ENCODE data around the gene TGM3. TPM values are rescaled to one million over a fixed set of nuclear protein-coding genes. Genes with fewer than 3 reads are reported as not detected.

TGM3 gene
- total and polyA plus RNA-seq, 10 of the 15 experiments (the other 5 are each of a cell fraction or from before 2014, with no cell fraction given) = not detected

GRCh38 chr20:2385496-2385895 is 89.7 kb downstream of the TGM3 start (continued):
- no peak for TF ChIP-seq PRDM15 (CRISPR knock-in tag; IDR thresholded peaks at IDR 0.05)
- TF ChIP-seq DPF2 (IDR thresholded peaks at IDR 0.05) = no peak

- H3K4me3 ChIP-seq = no peak overlapping the region
- intact Hi-C loops (cut with micrococcal nuclease; ENCODE audit: unreplicated experiment) = no loop called here
- WGBS (ENCODE audit: insufficient coverage, insufficient replicate concordance, low lambda C conversion rate, missing lambda C conversion rate) = 37% methylated on average over 5 of the region's 5 CpGs
- TF ChIP-seq ZNF217 (IDR thresholded peaks at IDR 0.05) (no peak), BMI1 (IDR thresholded peaks at IDR 0.05; ENCODE audit: borderline replicate concordance) (no peak), HSF1 (IDR thresholded peaks at IDR 0.05; ENCODE audit: low read depth, low read length) (no peak), WRNIP1 (IDR thresholded peaks at IDR 0.05; ENCODE audit: borderline replicate concordance, low read depth, low read length) (no peak), BCLAF1 (IDR thresholded peaks at IDR 0.05) (no peak), PRDM15 (CRISPR knock-in tag; IDR thresholded peaks at IDR 0.05) (no peak), RELA (IDR thresholded peaks at IDR 0.05; ENCODE audit: borderline replicate concordance, partially characterized antibody) (no peak)
These were observed 90.8 kb downstream of the TGM3 start for GRCh38 chr20:2386516-2387179.

More at GRCh38 chr20:2386516-2387179, 90.8 kb downstream of the TGM3 start:
- no peaks in the 10 kb centered on the region for H4K20me1 ChIP-seq (ENCODE audit: control insufficient read depth, insufficient read depth)
- no peak overlapping the region; the same call in 1 of the 2 replicates for H2AFZ ChIP-seq (ENCODE audit: control insufficient read depth, low read depth, low read length)
- FAIRE-seq (no peak), DNase-seq (ENCODE audit: low read depth, low spot score) (no peak), ATAC-seq (no peak)
- H3K9me3 ChIP-seq (replicated peaks; ENCODE audit: control insufficient read depth, insufficient read depth, low read length) = peaks cover 7% of the 10 kb centered on the region; the same call in 2 of the 3 replicates
- no peaks in the 10 kb centered on the region for H3K79me2 ChIP-seq (ENCODE audit: control insufficient read depth, insufficient read depth, low read length)
- ChIA-PET POLR2A (no interaction called here), SMC1A (ENCODE audit: uncharacterized antibody, unreplicated experiment) (interaction anchor here (0.8 to 1.1 kb wide), 5 partner anchors 14 to 213 kb away, joined by 3 to 4 read pairs (median 3); no protein-coding TSS in a partner anchor), CTCF (interaction anchor here (0.7 to 2.2 kb wide), 13 partner anchors 9 to 235 kb away, joined by 3 to 20 read pairs (median 3); partner anchors contain the start of gene SNRPB), RAD21 (ENCODE audit: unreplicated experiment) (interaction anchor here (1.2 to 1.5 kb wide), 3 partner anchors 69 to 179 kb away, joined by 3 to 8 read pairs (median 4); no protein-coding TSS in a partner anchor)
- H3K4me2 ChIP-seq (ENCODE audit: control insufficient read depth, insufficient read depth) = 0 out of 2 replicates have a peak overlapping the region, but pooled peaks have one; percentile 7
- peaks cover 14% of the 10 kb centered on the region for H3K4me1 ChIP-seq (ENCODE audit: control insufficient read depth, insufficient read depth, low read length)
- no TSS peak for BruUV-seq (replicated peaks)
- H3K36me3 ChIP-seq (ENCODE audit: control insufficient read depth in 2 of 2, insufficient read depth in 2 of 2, low read length in 1 of 2) = no peaks in the 10 kb centered on the region
- H3K27me3 ChIP-seq (replicated peaks in 1 of 2; ENCODE audit: control insufficient read depth in 2 of 2, insufficient read depth in 2 of 2, low read length in 1 of 2) = no peaks in the 10 kb centered on the region; a peak in 1 of 4 replicates
- no peak overlapping the region for H3K27ac ChIP-seq (ENCODE audit: control insufficient read depth, insufficient read depth)
- in situ Hi-C loops (cut with MboI) = no loop called here
- H3K9ac ChIP-seq (ENCODE audit: control insufficient read depth, insufficient read depth, low read length) = no peak overlapping the region

All from GM12878 (cell line).